Duodenal mucosa (tissue), 2 donors: ENCODE results near the gene FREY1.
A peak's percentile ranks its signal among the peaks of the same experiment; 100 is the strongest.

Experiments
- H3K27ac ChIP-seq: one replicate; pipeline ENCODE4 v1.7.0; 2013; ENCODE audit warnings: low read depth, low read length
- H3K27me3 ChIP-seq, 2 donors: one replicate each; pipeline ENCODE4 v1.7.0; 2013; ENCODE audit warnings: low read length in 2 of 2, control low read depth in 1 of 2; ENCODE audit not compliant: insufficient read depth in 2 of 2, control insufficient read depth in 1 of 2
- H3K36me3 ChIP-seq, 2 donors: one replicate each; pipeline ENCODE4 v1.7.0; 2013; ENCODE audit warnings: low read length in 2 of 2, control low read depth in 1 of 2; ENCODE audit not compliant: insufficient read depth in 2 of 2, control insufficient read depth in 1 of 2
- H3K4me1 ChIP-seq, 2 donors: one replicate each; pipeline ENCODE4 v1.7.0; 2013; ENCODE audit warnings: low read length in 2 of 2, control low read depth in 1 of 2; ENCODE audit not compliant: insufficient read depth in 2 of 2, control insufficient read depth in 1 of 2
- H3K4me3 ChIP-seq, 2 donors: one replicate each; pipeline ENCODE4 v1.7.0; 2013; ENCODE audit warnings: low read length in 2 of 2, low read depth in 1 of 2
- H3K9ac ChIP-seq, 2 donors: one replicate each; pipeline ENCODE4 v1.7.0; 2013; ENCODE audit warnings: low read length in 2 of 2, low read depth in 1 of 2
- H3K9me3 ChIP-seq, 2 donors: one replicate each; pipeline ENCODE4 v1.7.0; 2013; ENCODE audit warnings: low read length in 2 of 2, control low read depth in 1 of 2; ENCODE audit not compliant: control insufficient read depth in 1 of 2

Gene FREY1

DNA sequence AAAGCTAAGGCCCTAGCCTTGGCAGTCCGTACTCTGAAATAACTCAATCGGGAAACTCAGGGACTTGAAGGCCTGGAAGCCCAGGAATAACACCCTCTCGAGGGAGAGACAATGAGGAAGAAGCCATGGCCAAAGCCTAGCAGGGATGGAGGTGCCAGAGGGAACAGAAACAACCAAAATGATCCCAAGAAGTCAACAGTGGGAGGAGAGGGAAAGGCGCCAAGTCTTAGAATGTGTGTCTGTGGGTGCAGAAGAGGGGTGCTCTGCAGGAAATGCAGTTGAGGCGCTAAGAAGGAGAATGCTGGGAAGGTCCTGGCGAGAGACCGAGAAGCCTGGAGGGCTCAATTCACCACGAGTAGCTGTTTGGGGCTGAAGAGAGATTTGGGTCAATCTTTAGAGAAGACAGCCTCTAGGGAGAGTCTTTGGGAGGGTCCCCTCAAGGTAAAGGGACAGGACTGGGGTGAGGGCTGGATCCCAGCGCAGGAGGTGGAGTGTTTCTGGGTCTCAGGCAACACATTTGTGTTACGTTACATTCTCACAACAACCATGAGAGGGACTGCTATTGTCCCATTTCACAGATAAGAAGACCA is 22.4 kb downstream of the FREY1 start:
- peaks cover 19 to 33% of the 10 kb centered on the region in 2 donors for H3K36me3 ChIP-seq
- peaks cover 0 to 3% of the 10 kb centered on the region in 2 donors for H3K4me1 ChIP-seq
- H3K4me3 ChIP-seq = peak overlapping the region in 1 of 2 donors; percentile 45
- no peak overlapping the region for H3K27ac ChIP-seq
- H3K9me3 ChIP-seq = no peaks in the 10 kb centered on the region
- no peak overlapping the region for H3K9ac ChIP-seq
- H3K27me3 ChIP-seq = no peaks in the 10 kb centered on the region

DNA sequence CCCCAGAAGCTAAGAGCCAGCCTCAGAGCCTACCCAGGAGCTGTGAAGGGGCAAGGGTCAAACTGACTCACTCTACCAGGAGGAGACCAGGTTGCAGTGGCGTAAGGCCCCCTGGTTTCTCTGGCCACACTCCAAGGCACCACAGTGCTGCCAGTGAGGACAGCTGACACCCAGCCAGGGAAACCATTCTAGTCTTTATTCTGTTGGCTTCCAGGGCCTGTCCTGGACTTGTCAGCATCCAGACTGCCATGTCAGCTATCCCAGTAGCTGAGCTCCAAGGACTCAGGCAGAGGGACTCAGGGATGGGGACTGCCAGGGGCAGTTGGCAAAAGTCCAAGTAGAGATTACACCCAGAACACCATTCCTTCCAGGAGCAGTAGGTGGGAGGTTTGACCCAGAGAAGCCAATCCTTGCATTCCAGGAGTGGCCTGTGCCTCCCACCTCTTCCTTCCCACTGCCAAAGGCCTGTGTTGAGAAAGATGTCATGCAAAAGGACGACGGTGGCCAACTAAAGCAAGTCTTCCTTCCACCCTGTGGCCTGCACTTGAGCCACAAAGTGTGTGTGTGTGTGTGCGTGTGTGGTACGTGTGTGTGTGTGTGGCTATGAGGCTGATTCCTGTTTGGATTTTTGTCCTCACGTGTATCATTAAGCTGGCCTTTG is 25.2 kb downstream of the FREY1 start:
- Histone ChIP-seq H3K9ac (no peak overlapping the region), H3K9me3 (no peaks in the 10 kb centered on the region), H3K4me1 (peaks cover 0 to 3% of the 10 kb centered on the region in 2 donors), H3K36me3 (peaks cover 35 to 49% of the 10 kb centered on the region in 2 donors), H3K27ac (no peak overlapping the region), H3K4me3 (no peak overlapping the region), H3K27me3 (no peaks in the 10 kb centered on the region)

DNA sequence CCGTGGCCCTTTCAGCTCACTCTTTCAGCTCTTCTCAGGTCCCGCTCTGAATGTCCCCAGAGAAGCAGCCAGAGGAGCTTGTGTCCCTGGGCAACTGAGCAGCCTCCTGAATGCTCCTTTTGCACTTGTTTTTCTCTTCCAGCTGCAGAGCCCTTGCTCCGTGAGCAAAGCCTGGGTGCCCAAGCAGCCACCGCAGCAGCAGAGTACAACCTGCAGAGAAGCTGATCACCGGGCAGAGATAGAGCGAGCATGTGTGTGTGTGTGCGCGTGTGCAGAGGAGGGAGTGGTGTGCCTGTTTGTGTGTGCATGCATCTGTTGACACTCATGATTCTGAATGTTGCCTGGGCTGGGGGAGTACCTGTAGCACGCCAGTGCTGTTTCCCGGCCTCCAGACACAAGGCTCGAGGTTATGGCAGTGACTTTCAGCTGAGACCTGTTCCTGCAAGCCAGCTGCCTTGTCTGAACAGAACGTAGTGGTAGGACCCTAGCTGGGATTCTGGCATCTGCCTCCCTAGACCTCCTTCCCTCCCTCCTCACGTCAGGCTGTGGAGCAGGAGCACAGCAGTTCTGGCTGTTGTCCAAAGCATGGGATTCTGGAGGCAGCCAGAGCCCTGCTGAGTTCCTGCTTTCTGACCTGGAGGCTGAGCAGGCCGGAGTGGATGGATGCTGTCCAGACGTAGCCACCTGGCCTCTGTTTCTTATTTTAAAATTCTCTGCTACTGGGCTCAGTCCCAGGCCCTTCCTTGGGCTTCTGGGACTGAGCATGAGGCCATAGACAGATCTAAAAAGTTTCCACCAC is 26.1 kb downstream of the FREY1 start:
- no peak overlapping the region for H3K4me3 ChIP-seq
- peaks cover 41 to 54% of the 10 kb centered on the region in 2 donors for H3K36me3 ChIP-seq
- no peaks in the 10 kb centered on the region for H3K9me3 ChIP-seq
- H3K27ac ChIP-seq = no peak overlapping the region
- no peak overlapping the region for H3K9ac ChIP-seq
- H3K4me1 ChIP-seq = peaks cover 0 to under 1% of the 10 kb centered on the region in 2 donors
- H3K27me3 ChIP-seq = no peaks in the 10 kb centered on the region

DNA sequence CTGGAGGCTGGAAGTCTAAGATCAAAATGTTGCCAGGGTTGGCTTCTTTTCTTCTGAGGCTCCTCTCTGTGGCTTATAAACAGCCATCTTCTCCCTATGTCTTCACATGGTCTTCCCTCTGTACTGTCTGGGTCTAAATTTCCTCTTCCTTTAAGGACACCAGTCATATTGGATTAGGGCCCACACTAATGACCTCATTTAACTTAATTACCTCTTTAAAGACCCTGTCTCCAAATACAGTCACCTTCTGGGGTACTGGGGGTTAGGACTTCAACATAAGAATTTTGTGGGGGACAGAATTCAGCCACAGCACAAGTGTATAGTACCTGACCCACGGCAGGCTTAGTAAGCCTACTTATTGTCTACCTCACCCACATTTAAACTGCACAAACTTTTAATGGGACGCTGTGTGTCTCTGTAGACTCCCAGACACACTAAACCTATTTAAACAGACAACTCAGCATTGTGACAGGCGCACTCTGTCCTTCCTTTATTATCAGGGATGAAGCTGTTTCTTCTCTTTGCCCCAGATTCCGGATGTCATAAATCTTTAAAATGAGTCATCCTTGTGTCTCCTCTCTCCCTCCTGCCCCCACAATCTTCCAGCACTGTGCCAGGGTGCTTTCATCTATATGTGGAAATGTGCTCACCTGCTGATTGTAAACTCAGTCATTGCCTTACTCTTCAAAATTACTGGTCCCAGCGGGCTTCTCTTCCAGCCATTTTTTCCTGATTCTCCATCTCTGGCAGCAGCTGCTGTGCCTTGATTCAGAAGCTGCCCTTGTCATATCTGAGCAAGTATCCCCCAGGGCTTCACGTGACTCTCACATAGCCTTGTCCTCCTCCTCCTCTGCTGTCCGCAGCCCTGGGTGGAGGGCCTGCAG is 27.0 kb downstream of the FREY1 start:
- Histone ChIP-seq H3K27me3 (no peaks in the 10 kb centered on the region), H3K4me1 (no peaks in the 10 kb centered on the region), H3K27ac (no peak overlapping the region), H3K4me3 (no peak overlapping the region), H3K36me3 (peaks cover 45 to 62% of the 10 kb centered on the region in 2 donors), H3K9ac (no peak overlapping the region), H3K9me3 (no peaks in the 10 kb centered on the region)

DNA sequence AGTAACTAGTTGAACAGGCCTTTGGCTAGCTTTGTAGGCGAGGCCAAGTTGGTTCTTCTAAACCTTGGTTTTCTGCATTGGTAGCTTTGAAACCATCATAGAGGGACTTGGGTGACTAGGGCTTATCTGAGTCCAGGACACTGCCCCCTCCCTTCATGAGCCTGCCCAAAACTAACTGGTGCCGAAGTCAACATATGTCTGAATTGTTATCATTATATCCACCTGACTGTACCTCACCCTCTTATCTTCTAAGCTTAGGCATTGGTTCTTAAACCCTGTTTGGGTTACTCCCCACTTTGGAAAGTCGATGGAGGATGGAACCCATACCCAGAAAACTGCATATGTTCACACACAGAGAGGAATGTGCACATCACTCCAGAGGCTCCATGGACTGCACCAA is 29.2 kb downstream of the FREY1 start:
- Histone ChIP-seq H3K4me1 (no peaks in the 10 kb centered on the region), H3K27me3 (no peaks in the 10 kb centered on the region), H3K27ac (no peak overlapping the region), H3K36me3 (peaks cover 54 to 75% of the 10 kb centered on the region in 2 donors), H3K9ac (no peak overlapping the region), H3K9me3 (no peaks in the 10 kb centered on the region), H3K4me3 (no peak overlapping the region)

DNA sequence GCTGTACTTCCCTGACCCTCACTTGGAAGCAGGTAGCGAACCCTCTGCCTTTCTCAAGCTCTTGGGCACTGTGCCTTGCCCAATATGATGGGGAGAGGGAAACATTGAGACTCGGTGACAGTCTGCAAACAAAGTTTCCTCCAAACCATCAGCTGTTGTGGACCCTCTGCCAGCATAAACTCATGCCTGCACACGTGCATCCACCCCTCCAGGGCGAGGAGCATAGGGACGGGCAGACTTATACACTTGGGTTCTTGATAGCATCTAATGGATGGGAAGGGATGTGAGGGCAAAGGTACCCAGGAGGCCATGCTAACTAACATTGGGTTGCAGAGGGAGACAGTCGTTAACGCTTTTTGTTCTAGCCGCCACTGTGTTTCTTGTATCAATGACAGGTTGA is 29.9 kb downstream of the FREY1 start:
- H3K9ac ChIP-seq = no peak overlapping the region
- peaks cover 54 to 74% of the 10 kb centered on the region in 2 donors for H3K36me3 ChIP-seq
- H3K27me3 ChIP-seq = no peaks in the 10 kb centered on the region

DNA sequence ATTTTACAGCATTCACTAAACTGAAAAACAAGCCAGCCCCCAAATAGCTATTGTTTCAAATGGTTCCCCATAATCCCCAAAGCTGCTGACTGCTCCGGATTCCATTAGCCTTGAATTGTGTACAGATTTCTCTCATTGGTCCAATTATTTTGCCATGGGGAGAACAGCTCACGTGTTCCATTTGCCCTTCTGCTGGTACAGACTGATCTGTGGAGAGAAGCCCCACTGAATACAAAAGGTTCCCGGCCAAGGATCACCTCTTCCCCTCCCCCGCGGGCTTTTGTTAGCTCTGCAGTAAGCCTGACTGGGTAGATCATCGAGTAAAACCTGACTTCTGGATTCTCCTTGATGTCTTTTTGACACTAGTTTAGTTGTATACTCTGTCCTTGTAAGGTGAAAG is 30.7 kb downstream of the FREY1 start:
- no peak overlapping the region for H3K4me3 ChIP-seq
- H3K27me3 ChIP-seq = no peaks in the 10 kb centered on the region
- H3K36me3 ChIP-seq = peaks cover 49 to 74% of the 10 kb centered on the region in 2 donors
- no peaks in the 10 kb centered on the region for H3K4me1 ChIP-seq
- no peak overlapping the region for H3K27ac ChIP-seq
- H3K9ac ChIP-seq = no peak overlapping the region
- no peaks in the 10 kb centered on the region for H3K9me3 ChIP-seq

More for the DNA sequence above, 29.9 kb downstream of the FREY1 start:
- no peaks in the 10 kb centered on the region for H3K4me1 ChIP-seq
- no peak overlapping the region for H3K4me3 ChIP-seq
- no peaks in the 10 kb centered on the region for H3K9me3 ChIP-seq
- no peak overlapping the region for H3K27ac ChIP-seq

DNA sequence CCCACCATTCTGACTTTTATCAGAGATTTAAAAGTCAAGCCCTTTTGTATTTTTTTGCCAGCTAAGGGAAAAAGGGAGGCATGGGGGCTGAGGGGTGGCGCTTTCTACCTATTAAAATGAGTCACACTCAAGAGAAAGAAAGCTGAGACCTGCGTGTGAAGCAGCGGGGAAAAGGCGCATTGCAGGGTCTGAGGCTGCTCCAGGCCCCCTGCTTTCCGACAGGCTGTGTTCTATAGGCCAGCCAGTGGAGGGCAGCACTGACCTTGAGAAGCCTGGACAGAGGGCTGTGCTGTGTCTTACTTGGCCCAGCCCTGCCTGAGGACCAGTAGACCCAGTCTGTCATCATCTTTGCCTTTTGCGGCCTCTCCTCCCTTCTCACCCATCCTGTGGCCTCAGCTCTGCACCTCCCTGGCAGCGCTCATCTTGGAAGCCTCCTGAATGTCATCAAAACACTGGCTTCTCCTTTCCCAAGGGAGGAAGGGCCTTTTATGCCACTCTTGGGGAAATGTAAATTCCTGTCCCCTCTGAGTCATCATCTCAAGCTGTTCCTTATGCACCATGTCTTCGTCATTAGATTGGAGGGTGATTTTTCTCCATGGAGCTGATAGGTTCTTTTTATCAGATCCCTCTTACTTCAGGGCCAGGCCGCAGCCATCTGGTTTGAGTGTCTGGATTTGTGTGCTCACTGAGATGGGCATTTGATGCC is 34.3 kb downstream of the FREY1 start:
- peaks cover 54 to 87% of the 10 kb centered on the region in 2 donors for H3K36me3 ChIP-seq
- H3K9me3 ChIP-seq = no peaks in the 10 kb centered on the region
- H3K4me1 ChIP-seq = no peaks in the 10 kb centered on the region
- no peak overlapping the region for H3K27ac ChIP-seq
- H3K4me3 ChIP-seq = no peak overlapping the region
- H3K27me3 ChIP-seq = no peaks in the 10 kb centered on the region
- H3K9ac ChIP-seq = no peak overlapping the region

DNA sequence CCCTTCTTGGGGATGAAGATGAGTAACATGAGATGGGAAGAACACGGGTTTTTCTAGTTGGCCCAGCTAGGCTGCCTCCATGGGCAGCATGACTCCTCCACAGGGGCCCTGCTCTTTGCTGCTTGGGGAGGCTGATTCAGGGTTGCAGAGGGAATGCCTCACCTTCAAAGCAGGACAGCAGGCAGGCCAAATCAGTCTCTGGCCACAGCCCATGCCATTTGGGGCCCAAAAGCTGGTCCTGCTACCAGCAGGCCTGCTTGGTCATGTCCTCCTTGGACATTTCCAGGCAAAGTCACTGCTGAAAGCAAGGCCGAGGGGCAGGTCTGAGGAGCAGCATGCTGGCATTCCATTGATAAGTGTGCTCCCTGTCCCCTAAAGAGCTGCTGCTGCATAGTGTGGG is 35.4 kb downstream of the FREY1 start:
- no peaks in the 10 kb centered on the region for H3K9me3 ChIP-seq
- H3K4me1 ChIP-seq = no peaks in the 10 kb centered on the region
- no peak overlapping the region for H3K27ac ChIP-seq
- no peak overlapping the region for H3K4me3 ChIP-seq
- H3K9ac ChIP-seq = no peak overlapping the region
- peaks cover 53 to 88% of the 10 kb centered on the region in 2 donors for H3K36me3 ChIP-seq
- H3K27me3 ChIP-seq = no peaks in the 10 kb centered on the region
